OCI-LY1 (cell line): Measurements from ENCODE around the gene STRADA.

Experiments used
- EZH2 ChIP-seq: fragments of 200-600 bp; sonication (generic), shearing (Covaris generic); IDR thresholded peaks from 2 replicates; pipeline ENCODE4 v1.8.0; 2017; ENCODE audit warnings: borderline replicate concordance, mixed run types, mild to moderate bottlenecking, antibody characterized with exemption, low read length, moderate library complexity, mixed read lengths
- TF ChIP-seq, protein P1 (sequence below): fragments of 200-600 bp; sonication (generic), shearing (Covaris generic); IDR thresholded peaks from 2 replicates; pipeline ENCODE4 v1.5.1; 2017; ENCODE audit warnings: mild to moderate bottlenecking, antibody characterized with exemption, low read length, moderate library complexity, mixed read lengths

DNA sequence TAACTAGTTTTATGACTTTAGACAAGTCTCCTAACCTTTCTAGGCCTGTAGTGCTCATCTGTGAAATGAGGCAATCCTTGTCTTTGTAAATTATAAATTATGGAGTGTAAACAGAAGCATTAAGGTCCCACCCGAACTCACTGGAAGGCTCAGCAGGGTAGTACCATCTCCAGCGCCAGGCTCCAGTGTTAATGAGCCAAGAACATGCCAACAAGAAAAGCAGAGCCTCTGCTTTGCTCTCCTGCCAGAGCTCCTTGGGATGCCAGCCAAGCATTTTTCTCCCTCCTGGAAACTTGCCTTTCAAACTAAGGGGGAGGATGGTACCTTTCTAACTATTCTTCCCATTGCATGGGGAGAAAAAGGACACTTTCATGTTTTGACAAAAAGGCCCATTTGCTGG lies 56.6 kb downstream of the STRADA start:
- TF ChIP-seq, protein P1, sequence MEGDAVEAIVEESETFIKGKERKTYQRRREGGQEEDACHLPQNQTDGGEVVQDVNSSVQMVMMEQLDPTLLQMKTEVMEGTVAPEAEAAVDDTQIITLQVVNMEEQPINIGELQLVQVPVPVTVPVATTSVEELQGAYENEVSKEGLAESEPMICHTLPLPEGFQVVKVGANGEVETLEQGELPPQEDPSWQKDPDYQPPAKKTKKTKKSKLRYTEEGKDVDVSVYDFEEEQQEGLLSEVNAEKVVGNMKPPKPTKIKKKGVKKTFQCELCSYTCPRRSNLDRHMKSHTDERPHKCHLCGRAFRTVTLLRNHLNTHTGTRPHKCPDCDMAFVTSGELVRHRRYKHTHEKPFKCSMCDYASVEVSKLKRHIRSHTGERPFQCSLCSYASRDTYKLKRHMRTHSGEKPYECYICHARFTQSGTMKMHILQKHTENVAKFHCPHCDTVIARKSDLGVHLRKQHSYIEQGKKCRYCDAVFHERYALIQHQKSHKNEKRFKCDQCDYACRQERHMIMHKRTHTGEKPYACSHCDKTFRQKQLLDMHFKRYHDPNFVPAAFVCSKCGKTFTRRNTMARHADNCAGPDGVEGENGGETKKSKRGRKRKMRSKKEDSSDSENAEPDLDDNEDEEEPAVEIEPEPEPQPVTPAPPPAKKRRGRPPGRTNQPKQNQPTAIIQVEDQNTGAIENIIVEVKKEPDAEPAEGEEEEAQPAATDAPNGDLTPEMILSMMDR: no peak
- TF ChIP-seq EZH2: no peak
